ENCODE data around the gene OSBPL6. TPM values are rescaled to one million over a fixed set of nuclear protein-coding genes. Genes with fewer than 3 reads are reported as not detected.

OSBPL6 gene
- total and polyA plus RNA-seq, 9 of the 15 experiments (the other 6 are each of a cell fraction or from before 2014, with no cell fraction given): 3.4 to 12.7 (median 9.3) TPM

DNA sequence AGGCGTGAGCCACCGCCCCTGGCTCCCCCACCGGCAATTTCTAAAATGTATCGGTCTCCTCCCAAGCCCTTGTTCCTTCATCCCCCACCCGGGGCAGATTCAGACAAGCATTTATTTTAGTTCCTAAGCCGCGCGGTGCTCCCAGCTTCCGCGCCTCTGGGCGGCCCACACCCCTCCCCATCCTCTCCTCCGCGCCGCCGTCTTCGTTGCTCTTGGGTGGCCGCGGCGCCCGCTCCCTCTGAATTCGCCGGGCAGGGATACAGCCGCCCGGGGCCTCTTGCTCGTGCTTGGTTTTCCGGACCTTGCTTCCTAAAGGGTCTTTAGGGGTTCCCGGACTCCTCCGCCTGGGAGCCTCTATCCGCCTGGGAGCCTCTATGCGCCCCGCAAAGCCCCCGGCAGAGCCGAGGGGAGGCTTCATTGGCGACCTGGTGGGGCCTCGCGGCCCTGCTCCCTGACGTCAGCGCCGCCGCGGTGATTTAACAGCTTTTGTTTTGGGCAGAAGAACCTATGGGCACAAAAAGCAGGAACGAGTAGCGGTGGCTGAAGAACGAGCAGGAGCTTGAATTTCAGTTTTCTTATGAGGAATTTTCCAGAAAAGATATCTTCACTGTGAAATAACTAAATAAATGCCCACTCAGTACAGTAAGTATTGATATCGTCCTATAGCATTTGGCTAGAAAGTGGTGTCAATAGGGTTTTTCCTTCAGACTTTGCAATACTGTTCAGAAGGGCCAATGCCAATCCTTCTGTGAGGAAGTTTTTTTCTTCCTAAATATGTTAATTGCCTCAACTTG, 219.4 kb downstream of the OSBPL6 start (continued):
- TF ChIP-seq AFF1 (IDR thresholded peaks at IDR 0.05; ENCODE audit: low read depth in 1 of 2, partially characterized antibody in 2 of 2) (no peak), ELF2 (CRISPR knock-in tag; IDR thresholded peaks at IDR 0.05) (no peak), PHF21A (IDR thresholded peaks at IDR 0.05; ENCODE audit: borderline replicate concordance, low read depth) (no peak), PHB (CRISPR knock-in tag; IDR thresholded peaks at IDR 0.05) (no peak), FOXK1 (CRISPR knock-in tag; IDR thresholded peaks at IDR 0.05; ENCODE audit: borderline replicate concordance) (no peak), ZNF197 (CRISPR knock-in tag; IDR thresholded peaks at IDR 0.05; ENCODE audit: low read depth) (no peak), FUS (optimal IDR thresholded peaks at IDR 0.05; ENCODE audit: low read depth, low read length) (no peak), RHOXF2B (CRISPR knock-in tag; conservative IDR thresholded peaks at IDR 0.05) (no peak), ZEB2 (IDR thresholded peaks at IDR 0.05) (no peak), DPF2 (IDR thresholded peaks at IDR 0.05) (no peak), CREBBP (IDR thresholded peaks at IDR 0.05; ENCODE audit: low read depth, low read length) (no peak), POLR2AphosphoS2 (IDR thresholded peaks at IDR 0.05; ENCODE audit: low read length) (no peak), ZFPM2 (CRISPR knock-in tag; IDR thresholded peaks at IDR 0.05) (no peak), SMARCA4 (IDR thresholded peaks at IDR 0.05) (no peak), MCM7 (IDR thresholded peaks at IDR 0.05) (no peak)
- TF ChIP-seq, protein P1, sequence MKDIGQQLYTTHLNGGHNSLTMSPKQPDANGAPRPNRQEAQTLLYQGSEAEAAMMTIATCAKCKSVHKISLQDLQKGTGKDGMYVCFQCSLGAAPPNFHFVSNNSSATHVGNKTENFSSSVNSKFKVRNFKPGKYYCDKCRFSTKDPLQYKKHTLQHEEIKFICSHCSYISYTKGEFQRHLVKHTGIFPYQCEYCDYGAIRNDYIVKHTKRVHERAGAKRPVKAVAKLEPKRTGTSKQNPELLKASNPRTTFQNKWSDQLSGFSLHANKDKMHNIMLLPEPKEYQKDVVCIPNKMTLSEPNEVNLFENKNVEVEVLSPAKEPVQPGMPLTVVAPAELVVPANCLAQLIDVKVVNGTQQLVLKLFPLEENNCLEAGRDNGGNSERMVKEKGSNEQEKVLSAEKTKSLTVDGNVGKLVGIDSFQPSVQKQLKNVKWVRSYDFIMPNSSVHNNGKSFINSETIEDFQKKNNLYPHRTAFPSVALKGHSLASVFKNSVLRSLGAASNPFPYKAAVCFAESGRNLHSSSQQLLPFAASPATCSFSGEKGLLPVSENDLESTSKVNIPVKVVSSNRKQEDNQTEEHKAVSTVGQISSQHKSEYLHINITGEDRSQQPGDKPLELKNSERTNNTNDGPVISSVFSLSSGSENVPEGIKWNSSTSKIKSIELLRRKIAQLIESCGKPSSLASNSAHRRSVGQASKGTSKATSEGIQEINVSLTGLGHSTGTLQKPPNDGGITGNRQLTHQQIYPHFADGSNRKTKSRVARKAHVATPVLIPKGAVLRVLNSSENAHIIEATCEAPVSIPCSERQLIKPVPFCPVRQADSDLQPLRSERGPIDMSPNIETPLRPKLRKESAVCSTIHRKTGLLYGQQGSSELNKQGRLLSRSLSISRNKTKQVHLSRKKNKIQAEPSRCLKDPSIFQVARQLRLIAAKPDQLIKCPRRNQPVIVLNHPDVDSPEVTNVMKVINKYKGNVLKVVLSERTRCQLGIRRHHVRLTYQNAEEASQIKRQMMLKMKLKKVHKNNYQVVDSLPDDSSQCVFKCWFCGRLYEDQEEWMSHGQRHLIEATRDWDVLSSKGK (CRISPR knock-in tag; IDR thresholded peaks at IDR 0.05): no peak
- TF ChIP-seq, protein P2, sequence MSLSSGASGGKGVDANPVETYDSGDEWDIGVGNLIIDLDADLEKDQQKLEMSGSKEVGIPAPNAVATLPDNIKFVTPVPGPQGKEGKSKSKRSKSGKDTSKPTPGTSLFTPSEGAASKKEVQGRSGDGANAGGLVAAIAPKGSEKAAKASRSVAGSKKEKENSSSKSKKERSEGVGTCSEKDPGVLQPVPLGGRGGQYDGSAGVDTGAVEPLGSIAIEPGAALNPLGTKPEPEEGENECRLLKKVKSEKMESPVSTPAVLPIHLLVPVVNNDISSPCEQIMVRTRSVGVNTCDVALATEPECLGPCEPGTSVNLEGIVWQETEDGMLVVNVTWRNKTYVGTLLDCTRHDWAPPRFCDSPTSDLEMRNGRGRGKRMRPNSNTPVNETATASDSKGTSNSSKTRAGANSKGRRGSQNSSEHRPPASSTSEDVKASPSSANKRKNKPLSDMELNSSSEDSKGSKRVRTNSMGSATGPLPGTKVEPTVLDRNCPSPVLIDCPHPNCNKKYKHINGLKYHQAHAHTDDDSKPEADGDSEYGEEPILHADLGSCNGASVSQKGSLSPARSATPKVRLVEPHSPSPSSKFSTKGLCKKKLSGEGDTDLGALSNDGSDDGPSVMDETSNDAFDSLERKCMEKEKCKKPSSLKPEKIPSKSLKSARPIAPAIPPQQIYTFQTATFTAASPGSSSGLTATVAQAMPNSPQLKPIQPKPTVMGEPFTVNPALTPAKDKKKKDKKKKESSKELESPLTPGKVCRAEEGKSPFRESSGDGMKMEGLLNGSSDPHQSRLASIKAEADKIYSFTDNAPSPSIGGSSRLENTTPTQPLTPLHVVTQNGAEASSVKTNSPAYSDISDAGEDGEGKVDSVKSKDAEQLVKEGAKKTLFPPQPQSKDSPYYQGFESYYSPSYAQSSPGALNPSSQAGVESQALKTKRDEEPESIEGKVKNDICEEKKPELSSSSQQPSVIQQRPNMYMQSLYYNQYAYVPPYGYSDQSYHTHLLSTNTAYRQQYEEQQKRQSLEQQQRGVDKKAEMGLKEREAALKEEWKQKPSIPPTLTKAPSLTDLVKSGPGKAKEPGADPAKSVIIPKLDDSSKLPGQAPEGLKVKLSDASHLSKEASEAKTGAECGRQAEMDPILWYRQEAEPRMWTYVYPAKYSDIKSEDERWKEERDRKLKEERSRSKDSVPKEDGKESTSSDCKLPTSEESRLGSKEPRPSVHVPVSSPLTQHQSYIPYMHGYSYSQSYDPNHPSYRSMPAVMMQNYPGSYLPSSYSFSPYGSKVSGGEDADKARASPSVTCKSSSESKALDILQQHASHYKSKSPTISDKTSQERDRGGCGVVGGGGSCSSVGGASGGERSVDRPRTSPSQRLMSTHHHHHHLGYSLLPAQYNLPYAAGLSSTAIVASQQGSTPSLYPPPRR (CRISPR knock-in tag; IDR thresholded peaks at IDR 0.05; ENCODE audit: borderline replicate concordance): no peak
